ENCODE results near the gene PIP. TPM values are rescaled to one million over a fixed set of nuclear protein-coding genes. Genes with fewer than 3 reads are reported as not detected.

The PIP gene
- total and polyA plus RNA-seq, 2 of the 8 experiments (the other 6 are each of a cell fraction or from before 2014, with no cell fraction given), result not detected

DNA sequence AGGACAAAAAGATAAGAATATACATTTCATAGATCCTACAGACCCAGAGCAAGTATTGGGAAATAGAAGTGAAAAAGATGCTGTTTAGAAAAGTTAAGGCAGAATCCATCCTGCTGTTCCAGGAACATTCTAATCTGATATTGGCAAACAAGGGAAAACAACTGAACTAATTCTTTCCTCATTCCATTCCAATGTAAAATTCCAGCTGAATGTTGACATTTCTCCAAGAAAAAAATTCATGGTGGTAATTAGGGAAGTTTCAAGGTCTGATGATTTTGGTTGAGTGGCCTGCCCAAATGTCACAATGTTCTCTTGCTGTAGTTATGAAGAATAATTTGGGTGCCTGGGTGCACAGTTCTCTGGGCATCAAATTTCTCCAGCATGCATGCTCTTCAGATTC lies 15.2 kb downstream of the PIP start:
- H3K27me3 ChIP-seq (replicated peaks in 1 of 4; ENCODE audit: control insufficient read depth in 3 of 4, extremely low read depth in 1 of 4, insufficient read depth in 3 of 4, low read length in 3 of 4), result no peaks in the 10 kb centered on the region
- H2BK120ac ChIP-seq (replicated peaks; ENCODE audit: low read depth, low read length), result no peak overlapping the region
- H4K8ac ChIP-seq (ENCODE audit: extremely low read depth, insufficient read depth, low read length), result no peak overlapping the region
- no peak overlapping the region for H3K56ac ChIP-seq (replicated peaks; ENCODE audit: insufficient read length, low read depth, low read length)
- H4K5ac ChIP-seq (ENCODE audit: insufficient read length, low read depth, low read length), result no peak overlapping the region
- H2AFZ ChIP-seq (ENCODE audit: low read length), result no peak overlapping the region
- no peak overlapping the region for H3K14ac ChIP-seq (ENCODE audit: insufficient read length)
- H3K23ac ChIP-seq (ENCODE audit: insufficient read length), result no peak overlapping the region
- H4K20me1 ChIP-seq (replicated peaks in 1 of 2; ENCODE audit: control insufficient read depth in 1 of 2, insufficient read depth in 2 of 2, low read length in 2 of 2), result no peaks in the 10 kb centered on the region
- no peak overlapping the region for H3K9ac ChIP-seq (replicated peaks in 1 of 4; ENCODE audit: extremely low read depth in 1 of 4, low read depth in 3 of 4, low read length in 3 of 4)
- H3K4ac ChIP-seq (replicated peaks; ENCODE audit: insufficient read length, low read depth, low read length), result no peak overlapping the region
- H2BK5ac ChIP-seq (ENCODE audit: low read depth, low read length), result no peak overlapping the region
- H3K79me2 ChIP-seq (ENCODE audit: control insufficient read depth in 1 of 2, insufficient read depth in 2 of 2, low read length in 2 of 2), result no peaks in the 10 kb centered on the region
- H4K91ac ChIP-seq (replicated peaks; ENCODE audit: insufficient read length, low read length), result no peak overlapping the region
- no peaks in the 10 kb centered on the region for H3K36me3 ChIP-seq (ENCODE audit: control insufficient read depth in 2 of 4, insufficient read depth in 4 of 4, low read length in 3 of 4)
- no peaks in the 10 kb centered on the region for H3K23me2 ChIP-seq (ENCODE audit: low read depth, low read length)
- no peaks in the 10 kb centered on the region for H3K4me1 ChIP-seq (replicated peaks in 1 of 4; ENCODE audit: control insufficient read depth in 3 of 4, insufficient read depth in 4 of 4, low read length in 3 of 4)
- no peak overlapping the region for H2AK5ac ChIP-seq (ENCODE audit: low read depth, low read length)
- ChIA-PET CTCF (ENCODE audit: partially characterized antibody) (interaction anchor here (0.9 to 1.2 kb wide), 3 partner anchors 11 to 734 kb away, joined by 3 read pairs; no protein-coding TSS in a partner anchor), POLR2A (ENCODE audit: partially characterized antibody) (no interaction called here)
- TF ChIP-seq GABPA (IDR thresholded peaks at IDR 0.05; ENCODE audit: borderline replicate concordance, insufficient read depth, low read length) (no peak), GTF2F1 (IDR thresholded peaks at IDR 0.05; ENCODE audit: borderline replicate concordance, low read depth, low read length) (no peak), TAF7 (optimal IDR thresholded peaks at IDR 0.05; ENCODE audit: borderline replicate concordance, low read depth, low read length) (no peak), CBX8 (IDR thresholded peaks at IDR 0.05; ENCODE audit: borderline replicate concordance, low read depth, low read length) (no peak), RBBP5 (IDR thresholded peaks at IDR 0.05; ENCODE audit: borderline replicate concordance, low read depth, low read length) (no peak), E2F6 (IDR thresholded peaks at IDR 0.05) (no peak), CTBP2 (IDR thresholded peaks at IDR 0.05; ENCODE audit: borderline replicate concordance, insufficient read depth, insufficient read length, low read length) (no peak), NRF1 (IDR thresholded peaks at IDR 0.05; ENCODE audit: low read depth, low read length) (no peak), KDM5A (IDR thresholded peaks at IDR 0.05; ENCODE audit: low read length) (no peak)
- TF ChIP-seq, protein P1, sequence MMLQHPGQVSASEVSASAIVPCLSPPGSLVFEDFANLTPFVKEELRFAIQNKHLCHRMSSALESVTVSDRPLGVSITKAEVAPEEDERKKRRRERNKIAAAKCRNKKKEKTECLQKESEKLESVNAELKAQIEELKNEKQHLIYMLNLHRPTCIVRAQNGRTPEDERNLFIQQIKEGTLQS (IDR thresholded peaks at IDR 0.05; ENCODE audit: insufficient read depth, low read depth, low read length), result no peak
- H3K18ac ChIP-seq (ENCODE audit: extremely low read depth, low read length), result no peak overlapping the region
- H3K79me1 ChIP-seq (ENCODE audit: low read depth, low read length), result no peaks in the 10 kb centered on the region
- H3K4me3 ChIP-seq (ENCODE audit: extremely low read depth in 1 of 4, insufficient read depth in 2 of 4, low read depth in 3 of 4, low read length in 4 of 4), result no peak overlapping the region
- no peak overlapping the region for H2BK12ac ChIP-seq (ENCODE audit: low read depth, low read length)
- H2BK15ac ChIP-seq (ENCODE audit: low read length), result no peak overlapping the region
- FAIRE-seq (no peak), DNase-seq (ENCODE audit: low read depth in 1 of 2, low spot score in 2 of 2) (no peak)
- no peak overlapping the region for H2BK20ac ChIP-seq (ENCODE audit: low read length)
- H3K9me3 ChIP-seq (ENCODE audit: insufficient read depth in 2 of 2, low read depth in 1 of 2, low read length in 1 of 2), result peaks cover 0 to 4% of the 10 kb centered on the region in 2 experiments; a peak in 1 of 4 replicates
- H3K4me2 ChIP-seq (ENCODE audit: insufficient read depth in 1 of 2, low read depth in 2 of 2, low read length in 2 of 2), result no peak overlapping the region
- H3K27ac ChIP-seq (ENCODE audit: low read depth, low read length), result no peak overlapping the region

Measured in H1 (cell line).